ENCODE data around the gene SPATA20. TPM values are rescaled to one million over a fixed set of nuclear protein-coding genes. Genes with fewer than 3 reads are reported as not detected.

Gene SPATA20
- total and polyA plus RNA-seq, 2 of the 13 experiments (the other 11 are each of a cell fraction or from before 2014, with no cell fraction given): 36.1 to 64.8 TPM

GRCh38 chr17:50547035-50547735, at the start of gene SPATA20 (continued):
- TF ChIP-seq DZIP1 (CRISPR knock-in tag; IDR thresholded peaks at IDR 0.05) (0 out of 2 replicates have a peak, but pooled peaks have one; percentile 21), ZNF746 (CRISPR knock-in tag; IDR thresholded peaks at IDR 0.05) (no peak; the same call in 1 of the 2 replicates), ELF3 (CRISPR knock-in tag; IDR thresholded peaks at IDR 0.05) (peak; percentile 88), DMAP1 (CRISPR knock-in tag; IDR thresholded peaks at IDR 0.05) (peak; percentile 74), PPARG (CRISPR knock-in tag; conservative IDR thresholded peaks at IDR 0.05) (peak; percentile 80), SIX4 (CRISPR knock-in tag; IDR thresholded peaks at IDR 0.05) (no peak; the same call in 1 of the 2 replicates), FOXC1 (CRISPR knock-in tag; IDR thresholded peaks at IDR 0.05; ENCODE audit: borderline replicate concordance) (0 out of 2 replicates have a peak, but pooled peaks have one; percentile 18), KMT2B (CRISPR knock-in tag; IDR thresholded peaks at IDR 0.05) (peak; percentile 57; the same call in 1 of the 2 replicates), MXD3 (CRISPR knock-in tag; IDR thresholded peaks at IDR 0.05) (peak; percentile 83), TCF12 (IDR thresholded peaks at IDR 0.05) (no peak), TCF12 (CRISPR knock-in tag; IDR thresholded peaks at IDR 0.05) (0 out of 2 replicates have a peak, but pooled peaks have one; percentile 16), ZZZ3 (CRISPR knock-in tag; IDR thresholded peaks at IDR 0.05; ENCODE audit: borderline replicate concordance) (peak; percentile 51; the same call in 1 of the 2 replicates), MIER2 (CRISPR knock-in tag; IDR thresholded peaks at IDR 0.05) (peak; percentile 44; the same call in 1 of the 2 replicates), NFYB (CRISPR knock-in tag; IDR thresholded peaks at IDR 0.05) (no peak), RBM39 (IDR thresholded peaks at IDR 0.05; ENCODE audit: low read depth, low read length, poor library complexity, severe bottlenecking) (peak; percentile 29), PHF20 (CRISPR knock-in tag; IDR thresholded peaks at IDR 0.05) (peak; percentile 74), CBX1 (IDR thresholded peaks at IDR 0.05; ENCODE audit: low read depth) (peak; percentile 52), NFE2L2 (IDR thresholded peaks at IDR 0.05; ENCODE audit: low read length) (no peak), PHF21A (CRISPR knock-in tag; IDR thresholded peaks at IDR 0.05) (peak; percentile 82), ZFX (CRISPR knock-in tag; IDR thresholded peaks at IDR 0.05; ENCODE audit: low read depth) (peak; percentile 99), MLX (CRISPR knock-in tag; IDR thresholded peaks at IDR 0.05) (no peak), NFYC (CRISPR knock-in tag; IDR thresholded peaks at IDR 0.05) (no peak), JUND (CRISPR knock-in tag; IDR thresholded peaks at IDR 0.05) (no peak), ZNF777 (CRISPR knock-in tag; IDR thresholded peaks at IDR 0.05) (peak; percentile 69), SAP130 (CRISPR knock-in tag; IDR thresholded peaks at IDR 0.05; ENCODE audit: low read depth) (peak; percentile 86), ZSCAN9 (CRISPR knock-in tag; IDR thresholded peaks at IDR 0.05; ENCODE audit: borderline replicate concordance) (no peak), HNRNPK (IDR thresholded peaks at IDR 0.05; ENCODE audit: low read depth, low read length, poor library complexity, severe bottlenecking) (peak; percentile 89), ZNF704 (CRISPR knock-in tag; IDR thresholded peaks at IDR 0.05; ENCODE audit: borderline replicate concordance) (peak; percentile 49), YEATS2 (CRISPR knock-in tag; IDR thresholded peaks at IDR 0.05; ENCODE audit: borderline replicate concordance) (peak; percentile 78)

Measured in HepG2 (cell line).